ENCODE data around the gene HIF3A. TPM values are rescaled to one million over a fixed set of nuclear protein-coding genes. Genes with fewer than 3 reads are reported as not detected.
"Not testable (repeated sequence)": the region's sequence is repeated elsewhere in the genome, so short reads cannot be mapped to it uniquely, and the experiment has no call there.

HIF3A gene
- total RNA-seq, 1 experiment from 2014 or later: 0.68 TPM

GRCh38 chr19:46374536-46375475 lies 78.0 kb downstream of the HIF3A start:
- intact Hi-C loops (cut with micrococcal nuclease; ENCODE audit: unreplicated experiment): no loop called here
- CTCF ChIA-PET: interaction anchor here (0.5 to 2.4 kb wide), 5 partner anchors 17 to 102 kb away, joined by 4 to 20 read pairs (median 6); no protein-coding TSS in a partner anchor
- peak overlapping the region; percentile 90 for H3K27ac Mint-ChIP-seq (ENCODE audit: unreplicated experiment)
- DNase-seq: no peak
- H3K4me1 Mint-ChIP-seq (ENCODE audit: low read depth, unreplicated experiment): peaks cover 38% of the 10 kb centered on the region
- H3K36me3 Mint-ChIP-seq (ENCODE audit: insufficient read depth, unreplicated experiment): peaks cover 48% of the 10 kb centered on the region
- no peak overlapping the region for H3K4me3 Mint-ChIP-seq (ENCODE audit: low read depth, unreplicated experiment)
- no peaks in the 10 kb centered on the region for H3K9me3 Mint-ChIP-seq (ENCODE audit: low read depth, unreplicated experiment)
- H3K27me3 Mint-ChIP-seq (ENCODE audit: unreplicated experiment): no peaks in the 10 kb centered on the region
- no peak for TF ChIP-seq CTCF (IDR thresholded peaks at IDR 0.05; ENCODE audit: unreplicated experiment)
- BruUV-seq (replicated peaks): no TSS peak

- peaks cover 52% of the 10 kb centered on the region for H3K36me3 Mint-ChIP-seq (ENCODE audit: insufficient read depth, unreplicated experiment)
- H3K9me3 Mint-ChIP-seq (ENCODE audit: low read depth, unreplicated experiment); H3K27me3 Mint-ChIP-seq (ENCODE audit: unreplicated experiment); H3K4me3 Mint-ChIP-seq (ENCODE audit: low read depth, unreplicated experiment); BruUV-seq (replicated peaks); DNase-seq; intact Hi-C loops (cut with micrococcal nuclease; ENCODE audit: unreplicated experiment); CTCF ChIA-PET; H3K27ac Mint-ChIP-seq (ENCODE audit: unreplicated experiment): not testable (repeated sequence)
- H3K4me1 Mint-ChIP-seq (ENCODE audit: low read depth, unreplicated experiment): peaks cover 36% of the 10 kb centered on the region
These were observed 78.7 kb downstream of the HIF3A start for GRCh38 chr19:46375476-46376067.

GRCh38 chr19:46376241-46377153 lies 79.7 kb downstream of the HIF3A start:
- Mint-ChIP-seq H3K27me3 (ENCODE audit: unreplicated experiment) (no peaks in the 10 kb centered on the region), H3K4me3 (ENCODE audit: low read depth, unreplicated experiment) (no peak overlapping the region), H3K36me3 (ENCODE audit: insufficient read depth, unreplicated experiment) (peaks cover 47% of the 10 kb centered on the region), H3K9me3 (ENCODE audit: low read depth, unreplicated experiment) (no peaks in the 10 kb centered on the region), H3K4me1 (ENCODE audit: low read depth, unreplicated experiment) (peaks cover 27% of the 10 kb centered on the region), H3K27ac (ENCODE audit: unreplicated experiment) (no peak overlapping the region)
- DNase-seq: no peak
- intact Hi-C loops (cut with micrococcal nuclease; ENCODE audit: unreplicated experiment): no loop called here
- CTCF ChIA-PET: interaction anchor here (1.3 kb wide), 1 partner anchor 298 kb away, joined by 3 read pairs; no protein-coding TSS in a partner anchor
- TF ChIP-seq CTCF (IDR thresholded peaks at IDR 0.05; ENCODE audit: unreplicated experiment): no peak
- no TSS peak for BruUV-seq (replicated peaks)

DNA sequence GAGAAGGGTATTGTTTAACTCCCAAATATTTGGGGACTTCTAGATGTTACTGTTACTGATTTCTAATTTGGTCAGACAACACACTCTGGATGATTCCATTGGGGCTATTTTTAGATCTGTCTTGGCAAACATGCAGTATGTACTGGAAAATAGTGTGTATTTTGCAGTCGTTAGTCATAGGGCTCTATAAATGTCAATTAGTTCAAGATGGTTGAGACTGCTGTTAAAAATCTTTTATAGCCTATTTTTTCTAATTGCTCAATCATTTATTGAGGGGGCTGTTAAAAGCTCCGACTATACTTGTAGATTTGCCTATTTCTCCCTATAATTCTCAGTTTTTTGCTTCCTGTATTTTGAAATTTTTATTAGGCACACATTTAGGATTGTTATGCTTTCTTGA lies 81.4 kb downstream of the HIF3A start:
- intact Hi-C loops (cut with micrococcal nuclease; ENCODE audit: unreplicated experiment): no loop called here
- peaks cover 44% of the 10 kb centered on the region for H3K36me3 Mint-ChIP-seq (ENCODE audit: insufficient read depth, unreplicated experiment)
- TF ChIP-seq CTCF (IDR thresholded peaks at IDR 0.05; ENCODE audit: unreplicated experiment): no peak

More for the DNA sequence above, 81.4 kb downstream of the HIF3A start:
- H3K9me3 Mint-ChIP-seq (ENCODE audit: low read depth, unreplicated experiment): no peaks in the 10 kb centered on the region
- peaks cover 17% of the 10 kb centered on the region for H3K4me1 Mint-ChIP-seq (ENCODE audit: low read depth, unreplicated experiment)
- no peaks in the 10 kb centered on the region for H3K27me3 Mint-ChIP-seq (ENCODE audit: unreplicated experiment)
- H3K27ac Mint-ChIP-seq (ENCODE audit: unreplicated experiment): no peak overlapping the region
- CTCF ChIA-PET: interaction anchor here (0.6 to 1.3 kb wide), 2 partner anchors 17 to 300 kb away, joined by 3 to 5 read pairs; no protein-coding TSS in a partner anchor
- BruUV-seq (replicated peaks): no TSS peak
- no peak for DNase-seq
- no peak overlapping the region for H3K4me3 Mint-ChIP-seq (ENCODE audit: low read depth, unreplicated experiment)
